Ishikawa (cell line): Measurements from ENCODE around the gene NCDN.

ENCODE experiments used
- CEBPB ChIP-seq: IDR thresholded peaks from 2 replicates; pipeline ENCODE4 v1.6.1; 2012
- CREB1 ChIP-seq: IDR thresholded peaks from 2 replicates; pipeline ENCODE4 v1.6.1; 2012; ENCODE audit warnings: low read depth
- EGR1 ChIP-seq: IDR thresholded peaks from 2 replicates; pipeline ENCODE4 v1.6.1; 2012
- EP300 ChIP-seq: IDR thresholded peaks from 2 replicates; pipeline ENCODE4 v1.6.1; 2012; ENCODE audit warnings: borderline replicate concordance
- FOXM1 ChIP-seq: IDR thresholded peaks from 2 replicates; pipeline ENCODE4 v1.6.1; 2012; ENCODE audit warnings: low read depth, borderline replicate concordance
- NFIC ChIP-seq: IDR thresholded peaks from 2 replicates; pipeline ENCODE4 v1.6.1; 2012
- RAD21 ChIP-seq: IDR thresholded peaks from 2 replicates; pipeline ENCODE4 v1.6.1; 2012; ENCODE audit warnings: low read depth
- REST ChIP-seq: IDR thresholded peaks from 2 replicates; pipeline ENCODE4 v1.6.1; 2012; ENCODE audit warnings: low read depth, mild to moderate bottlenecking
- TAF1 ChIP-seq: IDR thresholded peaks from 2 replicates; pipeline ENCODE4 v1.6.1; 2012; ENCODE audit warnings: low read depth, mild to moderate bottlenecking
- TCF12 ChIP-seq: IDR thresholded peaks from 2 replicates; pipeline ENCODE4 v1.6.1; 2012; ENCODE audit warnings: low read depth
- YY1 ChIP-seq: IDR thresholded peaks from 2 replicates; pipeline ENCODE4 v1.6.1; 2012; ENCODE audit warnings: low read depth
- TF ChIP-seq, protein P1 (sequence below): IDR thresholded peaks from 2 replicates; pipeline ENCODE4 v1.6.1; 2012

- TF ChIP-seq EGR1 (no peak), TAF1 (no peak), CREB1 (no peak), YY1 (no peak), REST (no peak), CEBPB (no peak), TCF12 (no peak), EP300 (no peak), RAD21 (no peak), NFIC (no peak), FOXM1 (no peak)
- TF ChIP-seq, protein P1, sequence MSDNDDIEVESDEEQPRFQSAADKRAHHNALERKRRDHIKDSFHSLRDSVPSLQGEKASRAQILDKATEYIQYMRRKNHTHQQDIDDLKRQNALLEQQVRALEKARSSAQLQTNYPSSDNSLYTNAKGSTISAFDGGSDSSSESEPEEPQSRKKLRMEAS = no peak
Measured at GRCh38 chr1:35611655-35612054, 54.1 kb downstream of the NCDN start.
